ENCODE measurements around the gene TRAF1. TPM values are rescaled to one million over a fixed set of nuclear protein-coding genes. Genes with fewer than 3 reads are reported as not detected.

TRAF1 gene
- total RNA-seq, 2 experiments from 2014 or later = 51.6 to 52.9 TPM

- Mint-ChIP-seq H3K4me3 (peak overlapping the region; percentile 81), H3K9me3 (ENCODE audit: insufficient read depth) (no peaks in the 10 kb centered on the region), H3K4me1 (ENCODE audit: low read depth) (peaks cover 89% of the 10 kb centered on the region), H3K27ac (peak overlapping the region; percentile 100), H3K27me3 (ENCODE audit: low read depth) (no peaks in the 10 kb centered on the region), H3K36me3 (ENCODE audit: low read depth) (peaks cover 14% of the 10 kb centered on the region)
- ChIA-PET POLR2A (interaction anchor here (0.6 to 15.6 kb wide), 19 partner anchors 8 to 195 kb away, joined by 3 to 344 read pairs (median 6); partner anchors contain the start of genes FBXW2, PHF19 and TRAF1), CTCF (interaction anchor here (0.6 to 7.2 kb wide), 9 partner anchors 9 to 140 kb away, joined by 3 to 66 read pairs (median 3); no protein-coding TSS in a partner anchor)
- DNase-seq = peak; percentile 74
- ATAC-seq = peak; percentile 48
These were observed 4.9 kb upstream of the TRAF1 start for GRCh38 chr9:120931231-120932085.

GRCh38 chr9:120929229-120929791 lies 2.7 kb upstream of the TRAF1 start:
- POLR2A ChIA-PET = interaction anchor here (0.5 to 15.6 kb wide), 16 partner anchors 6 to 192 kb away, joined by 3 to 344 read pairs (median 8); partner anchors contain the start of genes FBXW2, PHF19, PSMD5 and TRAF1
- no peak for DNase-seq
- Mint-ChIP-seq H3K9me3 (ENCODE audit: insufficient read depth) (no peaks in the 10 kb centered on the region), H3K36me3 (ENCODE audit: low read depth) (peaks cover 36% of the 10 kb centered on the region), H3K27ac (peak overlapping the region; percentile 93), H3K4me3 (peak overlapping the region; percentile 74), H3K4me1 (ENCODE audit: low read depth) (peaks cover 86% of the 10 kb centered on the region), H3K27me3 (ENCODE audit: low read depth) (no peaks in the 10 kb centered on the region)
- CTCF ChIA-PET = interaction anchor here (0.8 to 1.8 kb wide), 5 partner anchors 9 to 60 kb away, joined by 3 to 22 read pairs (median 4); no protein-coding TSS in a partner anchor
- ATAC-seq = no peak

- Mint-ChIP-seq H3K36me3 (ENCODE audit: low read depth) (peaks cover 42% of the 10 kb centered on the region), H3K4me1 (ENCODE audit: low read depth) (peaks cover 85% of the 10 kb centered on the region), H3K27me3 (ENCODE audit: low read depth) (no peaks in the 10 kb centered on the region), H3K4me3 (peak overlapping the region; percentile 90), H3K27ac (peak overlapping the region; percentile 95), H3K9me3 (ENCODE audit: insufficient read depth) (no peaks in the 10 kb centered on the region)
- ChIA-PET POLR2A (interaction anchor here (0.5 to 15.6 kb wide), 16 partner anchors 5 to 192 kb away, joined by 3 to 344 read pairs (median 10); partner anchors contain the start of genes FBXW2, PHF19, PSMD5 and TRAF1), CTCF (interaction anchor here (1.3 to 4.3 kb wide), 5 partner anchors 8 to 52 kb away, joined by 3 to 26 read pairs (median 4); no protein-coding TSS in a partner anchor)
- DNase-seq (peak; percentile 81), ATAC-seq (peak; percentile 50)
These were observed 2.1 kb upstream of the TRAF1 start for GRCh38 chr9:120928483-120929228.

- Mint-ChIP-seq H3K27ac (peak overlapping the region; percentile 95), H3K36me3 (ENCODE audit: low read depth) (peaks cover 48% of the 10 kb centered on the region), H3K4me3 (peak overlapping the region; percentile 90), H3K4me1 (ENCODE audit: low read depth) (peaks cover 85% of the 10 kb centered on the region), H3K9me3 (ENCODE audit: insufficient read depth) (no peaks in the 10 kb centered on the region), H3K27me3 (ENCODE audit: low read depth) (no peaks in the 10 kb centered on the region)
- POLR2A ChIA-PET = interaction anchor here (0.5 to 15.6 kb wide), 8 partner anchors 5 to 193 kb away, joined by 3 to 344 read pairs (median 80); partner anchors contain the start of genes PHF19 and PSMD5
- no peak for DNase-seq
- CTCF ChIA-PET = interaction anchor here (1.0 to 4.6 kb wide), 3 partner anchors 8 to 135 kb away, joined by 3 to 26 read pairs (median 23); partner anchors contain the start of gene FBXW2
- ATAC-seq = no peak
These were observed 1.5 kb upstream of the TRAF1 start for GRCh38 chr9:120928015-120928482.

- peak overlapping the region; percentile 95 for H3K27ac Mint-ChIP-seq
- no peaks in the 10 kb centered on the region for H3K27me3 Mint-ChIP-seq (ENCODE audit: low read depth)
- ChIA-PET POLR2A (interaction anchor here (0.5 to 15.6 kb wide), 11 partner anchors 5 to 194 kb away, joined by 3 to 344 read pairs (median 8); partner anchors contain the start of genes PHF19 and PSMD5), CTCF (interaction anchor here (0.9 to 4.9 kb wide), 9 partner anchors 9 to 194 kb away, joined by 3 to 26 read pairs (median 6); partner anchors contain the start of gene FBXW2)
- no peaks in the 10 kb centered on the region for H3K9me3 Mint-ChIP-seq (ENCODE audit: insufficient read depth)
- no peak for DNase-seq
- H3K4me1 Mint-ChIP-seq (ENCODE audit: low read depth) = peaks cover 84% of the 10 kb centered on the region
- no peak for ATAC-seq
- peaks cover 53% of the 10 kb centered on the region for H3K36me3 Mint-ChIP-seq (ENCODE audit: low read depth)
- peak overlapping the region; percentile 90 for H3K4me3 Mint-ChIP-seq
These were observed 846 bp upstream of the TRAF1 start for GRCh38 chr9:120927269-120928014.

- H3K4me1 Mint-ChIP-seq (ENCODE audit: low read depth) = peaks cover 85% of the 10 kb centered on the region
- ATAC-seq (peak; percentile 37), DNase-seq (peak; percentile 68)
- H3K27ac Mint-ChIP-seq = peak overlapping the region; percentile 95
- H3K9me3 Mint-ChIP-seq (ENCODE audit: insufficient read depth) = no peaks in the 10 kb centered on the region
- no peaks in the 10 kb centered on the region for H3K27me3 Mint-ChIP-seq (ENCODE audit: low read depth)
- ChIA-PET POLR2A (interaction anchor here (0.8 to 15.6 kb wide), 13 partner anchors 7 to 149 kb away, joined by 3 to 344 read pairs (median 7); partner anchors contain the start of genes CNTRL and PHF19), CTCF (interaction anchor here (0.7 to 4.9 kb wide), 11 partner anchors 7 to 196 kb away, joined by 3 to 26 read pairs (median 6); partner anchors contain the start of gene PHF19)
- peaks cover 66% of the 10 kb centered on the region for H3K36me3 Mint-ChIP-seq (ENCODE audit: low read depth)
- H3K4me3 Mint-ChIP-seq = peak overlapping the region; percentile 90
These were observed 830 bp downstream of the TRAF1 start for GRCh38 chr9:120925535-120926396.

- ChIA-PET POLR2A (interaction anchor here (0.6 to 15.6 kb wide), 14 partner anchors 8 to 213 kb away, joined by 3 to 344 read pairs (median 6); partner anchors contain the start of gene PHF19), CTCF (interaction anchor here (0.8 to 4.9 kb wide), 10 partner anchors 8 to 56 kb away, joined by 3 to 26 read pairs (median 8); partner anchors contain the start of gene PHF19)
- Mint-ChIP-seq H3K27me3 (ENCODE audit: low read depth) (no peaks in the 10 kb centered on the region), H3K4me1 (ENCODE audit: low read depth) (peaks cover 87% of the 10 kb centered on the region), H3K4me3 (peak overlapping the region; percentile 90), H3K9me3 (ENCODE audit: insufficient read depth) (no peaks in the 10 kb centered on the region), H3K36me3 (ENCODE audit: low read depth) (peaks cover 75% of the 10 kb centered on the region), H3K27ac (peak overlapping the region; percentile 95)
- DNase-seq (peak; percentile 36), ATAC-seq (no peak)
These were observed 1.7 kb downstream of the TRAF1 start for GRCh38 chr9:120924698-120925534.

- Mint-ChIP-seq H3K27me3 (ENCODE audit: low read depth) (no peaks in the 10 kb centered on the region), H3K4me3 (peak overlapping the region; percentile 90), H3K9me3 (ENCODE audit: insufficient read depth) (no peaks in the 10 kb centered on the region), H3K36me3 (ENCODE audit: low read depth) (peaks cover 86% of the 10 kb centered on the region), H3K27ac (peak overlapping the region; percentile 95), H3K4me1 (ENCODE audit: low read depth) (peaks cover 90% of the 10 kb centered on the region)
- POLR2A ChIA-PET = interaction anchor here (0.7 to 15.6 kb wide), 8 partner anchors 9 to 212 kb away, joined by 3 to 344 read pairs (median 30); partner anchors contain the start of gene PHF19
- CTCF ChIA-PET = interaction anchor here (0.7 to 4.9 kb wide), 11 partner anchors 8 to 55 kb away, joined by 3 to 23 read pairs (median 6); partner anchors contain the start of gene PHF19
- ATAC-seq (no peak), DNase-seq (peak; percentile 20)
These were observed 2.8 kb downstream of the TRAF1 start for GRCh38 chr9:120923620-120924328.

All from activated CD8-positive, alpha-beta T cell treated with anti-CD3 and anti-CD28 coated beads, Interleukin-2, amount 10 ng/mL, durations not matched to agents 7 days and 5 days (primary cell).